Activated CD4-positive, alpha-beta T cell treated with anti-CD3 and anti-CD28 coated beads, Interleukin-2, Interleukin-6, amounts not matched to agents 100 ng/mL and 50 ng/mL, durations not matched to agents 16 hours and 8 hours (primary cell): ENCODE results near the gene KRTAP3-1.
"Not testable (repeated sequence)": the region's sequence is repeated elsewhere in the genome, so short reads cannot be mapped to it uniquely, and the experiment has no call there.

Source experiments
- DNase-seq: peaks from one replicate; pipeline ENCODE4 v3.0.0-alpha.2; 2020

Gene KRTAP3-1

DNA sequence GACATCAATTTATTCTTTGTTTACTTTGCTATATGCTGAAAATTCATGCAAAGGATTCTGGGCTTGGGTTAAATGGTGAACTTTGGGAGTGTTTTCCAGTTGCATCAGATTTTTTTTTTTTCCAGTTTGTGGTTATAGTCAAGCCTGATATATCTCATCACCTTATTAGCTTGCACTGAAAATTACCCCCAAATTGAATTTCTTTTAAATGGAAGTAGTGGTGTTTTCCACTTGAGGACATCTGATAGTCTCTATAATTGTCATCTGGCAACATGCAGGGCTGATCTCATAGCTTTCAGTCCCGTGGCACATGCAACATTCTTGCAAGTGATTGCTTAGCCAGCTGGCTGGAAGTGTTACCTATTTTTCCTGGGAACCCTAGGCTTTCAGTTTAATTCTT lies 4.7 kb upstream of the KRTAP3-1 start:
- no peak for DNase-seq

- no peak for DNase-seq
Observed at GRCh38 chr17:41013181-41013580, 4.3 kb upstream of the KRTAP3-1 start.

- no peak for DNase-seq
Observed at GRCh38 chr17:41012326-41013120, 3.6 kb upstream of the KRTAP3-1 start.

DNA sequence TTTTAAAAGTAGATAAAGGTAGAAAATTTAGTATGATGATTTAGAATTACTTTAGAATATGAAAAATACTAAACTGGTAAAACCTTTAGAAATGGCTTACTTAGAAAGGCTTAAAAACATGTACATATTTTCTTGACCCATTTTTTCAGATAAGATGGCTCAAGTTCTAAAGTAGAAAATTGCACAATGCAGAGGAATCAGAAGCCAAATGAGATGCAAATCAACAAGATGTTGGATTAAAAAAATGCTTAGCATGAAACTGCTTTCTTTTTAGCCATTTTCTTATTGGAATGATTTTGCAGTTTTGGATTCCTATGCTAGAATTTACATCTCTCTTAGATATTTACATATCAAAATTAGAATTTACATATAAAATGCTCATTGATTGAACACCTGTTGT lies 1.5 kb upstream of the KRTAP3-1 start:
- no peak for DNase-seq

DNA sequence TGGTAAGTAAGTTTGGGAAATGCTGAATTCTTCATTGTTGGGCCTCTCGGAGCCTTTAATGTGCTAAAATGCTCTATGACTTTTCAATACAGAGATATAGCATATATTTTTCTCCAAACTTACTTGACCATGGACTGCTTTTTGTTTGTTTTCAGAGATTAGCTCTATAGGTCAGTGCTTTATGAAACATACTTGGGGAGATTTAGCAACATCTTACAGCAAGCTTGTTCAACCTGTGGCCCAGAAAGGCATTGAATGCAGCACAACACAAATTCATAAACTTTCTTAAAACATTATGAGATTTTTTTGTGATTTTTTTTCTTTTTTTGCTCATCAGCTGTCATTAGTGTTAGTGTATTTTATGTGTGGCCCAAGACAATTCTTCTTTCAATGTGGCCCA lies 1.0 kb upstream of the KRTAP3-1 start:
- no peak for DNase-seq

- no peak for DNase-seq
Observed at GRCh38 chr17:41009301-41009760, 403 bp upstream of the KRTAP3-1 start.

DNA sequence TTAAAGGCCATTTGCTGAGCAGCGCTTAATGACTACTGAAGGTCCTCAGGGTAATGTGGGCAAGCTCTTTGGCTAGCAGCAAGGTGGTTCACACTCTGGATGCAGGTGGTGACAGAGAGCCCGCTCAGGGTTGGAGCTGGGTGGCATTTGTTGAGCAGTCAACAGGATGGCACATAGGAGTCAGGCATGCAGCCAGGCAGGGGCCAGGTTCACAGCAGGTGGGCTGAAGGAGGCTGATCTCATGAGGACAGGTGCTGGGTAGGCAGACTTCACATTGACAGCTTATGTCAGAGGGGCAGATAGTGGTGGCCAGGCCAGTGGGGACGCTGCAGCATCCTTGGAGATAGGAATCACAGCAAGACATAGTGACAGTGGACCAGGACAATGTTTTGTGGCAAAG lies 4.5 kb downstream of the KRTAP3-1 start:
- DNase-seq, result no peak

DNA sequence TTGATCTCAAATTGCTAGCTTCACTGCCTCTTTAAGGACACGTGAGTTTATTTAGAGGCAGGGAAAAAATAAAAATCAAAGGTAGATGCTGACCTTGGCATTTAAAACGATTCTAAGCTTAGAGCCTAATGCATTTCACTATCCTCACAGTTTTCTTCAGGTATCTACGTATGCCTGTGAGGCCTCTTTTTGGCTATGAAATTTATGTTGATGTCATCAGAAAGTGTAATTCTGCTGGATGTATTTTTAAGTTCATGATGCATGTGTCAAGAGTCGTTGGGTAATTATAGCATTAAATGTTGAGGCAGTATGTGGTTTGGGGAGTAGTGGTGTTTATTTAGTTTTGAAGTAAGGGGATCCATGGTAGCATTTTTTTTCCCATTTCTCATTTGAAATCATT lies 5.0 kb downstream of the KRTAP3-1 start:
- DNase-seq, result no peak

DNA sequence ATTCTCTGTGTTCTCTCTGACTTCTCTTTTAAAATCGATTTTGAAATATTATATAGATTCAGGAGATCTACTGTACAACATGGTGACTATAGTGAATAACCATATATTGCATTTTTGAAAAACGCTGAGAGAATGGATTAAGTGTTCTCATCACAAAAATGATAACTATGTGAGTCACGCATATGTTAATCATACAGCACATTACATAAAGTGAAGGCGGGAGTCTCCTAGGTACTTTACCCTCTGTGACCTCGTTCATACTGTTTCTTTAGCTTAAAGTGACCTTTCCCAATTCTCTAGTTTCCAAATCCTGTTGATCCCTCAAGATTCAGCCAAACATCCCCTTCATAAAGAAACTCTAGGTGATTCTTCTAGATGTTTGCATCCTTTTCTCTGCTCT lies 6.1 kb downstream of the KRTAP3-1 start:
- DNase-seq, result no peak

GRCh38 chr17:41001795-41002194 lies 7.1 kb downstream of the KRTAP3-1 start:
- DNase-seq, result no peak

DNA sequence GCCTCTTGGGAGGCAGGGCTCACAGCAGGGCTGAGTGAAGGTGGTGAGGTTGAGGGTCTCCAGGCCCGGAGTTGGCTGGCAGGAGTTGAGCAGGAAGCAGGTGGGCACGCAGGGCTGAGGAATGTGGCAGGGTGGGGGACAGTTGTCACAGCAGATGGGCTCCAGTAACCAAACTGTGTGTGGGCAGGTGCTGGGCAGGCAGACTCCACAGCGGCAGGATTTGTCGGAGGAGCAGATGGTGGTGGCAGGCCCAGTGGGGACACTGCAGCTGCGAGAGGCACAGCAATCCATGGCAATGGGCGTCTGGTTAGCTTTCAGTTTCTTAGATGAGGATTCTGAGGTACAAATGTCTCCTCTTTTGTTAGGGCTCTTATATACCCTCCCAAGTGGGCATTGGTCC lies 9.4 kb downstream of the KRTAP3-1 start, which contains the start of gene KRTAP3-2:
Gene KRTAP3-2 (minus strand): TSS at position 344 of the 400 bp plus-strand sequence. CDS start 53 bp downstream, at position 291.
- DNase-seq, result not testable (repeated sequence)

- DNase-seq, result no peak
Observed at GRCh38 chr17:40997361-40997760, 11.6 kb downstream of the KRTAP3-1 start.

GRCh38 chr17:40996829-40997228 lies 12.1 kb downstream of the KRTAP3-1 start:
- no peak for DNase-seq

- DNase-seq, result no peak
Observed at GRCh38 chr17:40995116-40995515, 13.8 kb downstream of the KRTAP3-1 start.

- DNase-seq, result no peak
Observed at GRCh38 chr17:40993839-40994238, 15.1 kb downstream of the KRTAP3-1 start, which contains the start of gene KRTAP3-3. Gene KRTAP3-3, minus strand, starts transcription at chr17:40994164. Its CDS starts 67 bp downstream, at chr17:40994097.

- DNase-seq, result no peak
Observed at GRCh38 chr17:40993084-40993483, 15.8 kb downstream of the KRTAP3-1 start.

GRCh38 chr17:40992666-40993065 lies 16.3 kb downstream of the KRTAP3-1 start:
- DNase-seq, result no peak

GRCh38 chr17:40986920-40987319 lies 22.0 kb downstream of the KRTAP3-1 start:
- DNase-seq, result no peak

DNA sequence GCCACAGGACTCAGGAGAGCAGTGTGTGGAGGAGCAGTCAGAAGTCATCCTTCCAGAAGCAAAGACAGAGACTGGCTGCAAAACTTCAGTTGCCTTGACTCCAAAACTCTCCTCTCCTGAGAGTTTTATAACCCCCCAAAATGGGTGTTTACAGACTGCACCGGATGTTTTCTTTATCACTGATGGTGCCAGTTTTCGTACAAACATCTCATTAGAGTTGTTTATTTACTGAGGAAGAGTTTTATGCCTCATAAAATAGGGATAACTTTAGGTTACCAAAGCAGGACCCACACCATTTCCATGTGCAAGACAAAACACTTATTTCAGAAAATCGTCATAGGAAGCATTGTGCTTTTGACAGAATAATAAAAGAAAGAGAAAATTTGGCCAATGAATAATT lies 24.7 kb downstream of the KRTAP3-1 start, which contains the start of gene KRT40:
Gene KRT40 (minus strand): TSS at position 101 of the 400 bp plus-strand sequence. CDS start 53 bp downstream, at position 48.
- no peak for DNase-seq

DNA sequence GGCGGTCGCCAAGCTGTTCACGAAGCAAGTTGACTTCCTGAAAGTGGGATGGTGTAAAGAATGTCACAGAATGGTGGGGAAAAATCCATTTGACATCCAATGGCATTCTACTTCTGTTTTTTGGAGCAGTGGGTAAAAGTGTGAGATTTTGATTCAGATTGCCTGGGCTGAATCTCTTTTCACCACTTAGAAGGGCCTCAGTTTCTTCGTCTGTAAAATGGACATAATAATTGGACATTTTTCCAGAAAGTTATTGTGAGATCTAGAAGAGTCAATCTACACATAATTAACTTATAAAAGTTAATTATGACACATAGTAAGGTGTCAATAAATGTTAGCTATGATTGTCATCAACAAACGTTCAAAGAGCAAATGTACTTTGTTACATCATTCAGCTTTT lies 27.8 kb downstream of the KRTAP3-1 start:
- DNase-seq, result no peak

DNA sequence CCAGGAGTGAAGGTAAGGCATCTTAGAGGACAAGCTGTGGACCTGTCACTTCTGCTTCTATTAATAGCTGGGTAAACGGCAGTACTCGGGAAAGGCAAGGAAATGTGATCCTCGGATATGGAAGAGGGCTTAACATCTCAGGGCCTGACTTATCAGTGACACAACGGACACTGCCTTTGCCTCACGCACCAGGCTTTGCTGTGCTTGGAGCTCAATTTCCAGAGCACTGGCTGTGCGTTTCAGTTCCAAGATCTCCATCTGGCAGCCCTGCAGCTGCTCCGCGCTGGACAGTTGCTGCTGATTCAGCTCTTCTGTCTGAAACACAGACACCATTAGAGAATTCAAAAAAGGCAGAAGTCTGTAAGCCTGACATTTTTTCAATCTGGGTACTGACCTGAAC lies 28.3 kb downstream of the KRTAP3-1 start:
- no peak for DNase-seq

- DNase-seq, result no peak
Observed at GRCh38 chr17:40980117-40980516, 28.8 kb downstream of the KRTAP3-1 start.

GRCh38 chr17:40978575-40979151 lies 30.3 kb downstream of the KRTAP3-1 start:
- DNase-seq, result no peak

- DNase-seq, result no peak
Observed at GRCh38 chr17:40975516-40975915, 33.4 kb downstream of the KRTAP3-1 start.
